BLaER1 (cell line): Measurements from ENCODE around the gene CACUL1.
"Not testable (repeated sequence)": the region's sequence is repeated elsewhere in the genome, so short reads cannot be mapped to it uniquely, and the experiment has no call there.

Experiments
- H3K27ac ChIP-seq: shearing (Covaris generic); formaldehyde crosslinking; 2 replicates; pipeline ENCODE4 v1.8.1; 2022
- H3K27me3 ChIP-seq: shearing (Covaris generic); formaldehyde crosslinking; 2 replicates; pipeline ENCODE4 v1.8.1; 2022
- H3K36me3 ChIP-seq: shearing (Covaris generic); formaldehyde crosslinking; 2 replicates; pipeline ENCODE4 v1.8.1; 2022
- H3K4me1 ChIP-seq: shearing (Covaris generic); formaldehyde crosslinking; 2 replicates; pipeline ENCODE4 v1.8.1; 2022
- H3K4me2 ChIP-seq: shearing (Covaris generic); formaldehyde crosslinking; 2 replicates; pipeline ENCODE4 v1.8.1; 2022
- H3K4me3 ChIP-seq: shearing (Covaris generic); formaldehyde crosslinking; 2 replicates; pipeline ENCODE4 v1.8.1; 2022
- H3K9ac ChIP-seq: shearing (Covaris generic); formaldehyde crosslinking; 2 replicates; pipeline ENCODE4 v1.8.1; 2022
- H3K9me3 ChIP-seq: shearing (Covaris generic); formaldehyde crosslinking; 2 replicates; pipeline ENCODE4 v1.8.1; 2022
- H4K20me1 ChIP-seq: shearing (Covaris generic); formaldehyde crosslinking; 2 replicates; pipeline ENCODE4 v1.8.1; 2022
- Cebpa-rat ChIP-seq: shearing (Covaris generic); IDR thresholded peaks from 2 replicates; pipeline ENCODE4 v1.8.1; 2022

Gene CACUL1

GRCh38 chr10:118754556-118755423, at the start of gene CACUL1:
TSS of gene CACUL1 (minus strand) at chr10:118754970. CDS start at chr10:118754762, 208 bp downstream.
- H3K9ac ChIP-seq, result peak within 1 kb of the TSS; percentile 87
- H3K36me3 ChIP-seq, result peaks cover 11% of the 10 kb centered on the region
- no peaks in the 10 kb centered on the region for H3K27me3 ChIP-seq
- H3K4me1 ChIP-seq, result peaks cover 36% of the 10 kb centered on the region
- H3K9me3 ChIP-seq, result no peaks in the 10 kb centered on the region
- H3K4me2 ChIP-seq, result peak within 1 kb of the TSS; percentile 97
- H3K27ac ChIP-seq, result peak within 1 kb of the TSS; percentile 90
- H4K20me1 ChIP-seq, result peaks cover 48% of the 10 kb centered on the region
- no peak for TF ChIP-seq Cebpa-rat
- H3K4me3 ChIP-seq, result peak within 1 kb of the TSS; percentile 88

GRCh38 chr10:118804262-118804773, 49.5 kb upstream of the CACUL1 start:
- Histone ChIP-seq H3K36me3 (no peaks in the 10 kb centered on the region), H4K20me1 (no peaks in the 10 kb centered on the region), H3K27ac (no peak overlapping the region), H3K9ac (no peak overlapping the region), H3K9me3 (no peaks in the 10 kb centered on the region), H3K4me1 (no peaks in the 10 kb centered on the region; the same call in 1 of the 2 replicates), H3K4me3 (no peak overlapping the region), H3K27me3 (no peaks in the 10 kb centered on the region), H3K4me2 (no peak overlapping the region)
- no peak for TF ChIP-seq Cebpa-rat

- H3K27ac ChIP-seq, result no peak overlapping the region
- no peaks in the 10 kb centered on the region for H3K36me3 ChIP-seq
Measured at GRCh38 chr10:118802126-118802793, 47.5 kb upstream of the CACUL1 start.

GRCh38 chr10:118800920-118801319, 46.1 kb upstream of the CACUL1 start:
- Histone ChIP-seq H3K27me3 (no peaks in the 10 kb centered on the region), H3K36me3 (no peaks in the 10 kb centered on the region), H3K9me3 (no peaks in the 10 kb centered on the region; the same call in 1 of the 2 replicates), H3K4me3 (no peak overlapping the region), H3K27ac (no peak overlapping the region), H3K4me2 (no peak overlapping the region), H3K9ac (no peak overlapping the region), H4K20me1 (no peaks in the 10 kb centered on the region), H3K4me1 (no peaks in the 10 kb centered on the region)
- no peak for TF ChIP-seq Cebpa-rat

More at GRCh38 chr10:118802126-118802793, 47.5 kb upstream of the CACUL1 start:
- no peaks in the 10 kb centered on the region for H3K9me3 ChIP-seq
- H3K4me2 ChIP-seq, result no peak overlapping the region
- no peaks in the 10 kb centered on the region for H4K20me1 ChIP-seq
- H3K27me3 ChIP-seq, result no peaks in the 10 kb centered on the region
- no peak overlapping the region for H3K4me3 ChIP-seq
- H3K4me1 ChIP-seq, result no peaks in the 10 kb centered on the region
- no peak for TF ChIP-seq Cebpa-rat
- no peak overlapping the region for H3K9ac ChIP-seq

GRCh38 chr10:118799777-118800176, 45.0 kb upstream of the CACUL1 start:
- Histone ChIP-seq H3K27me3 (no peaks in the 10 kb centered on the region), H3K4me3 (no peak overlapping the region), H4K20me1 (no peaks in the 10 kb centered on the region), H3K27ac (no peak overlapping the region), H3K9me3 (peaks cover 4% of the 10 kb centered on the region), H3K9ac (no peak overlapping the region), H3K4me2 (no peak overlapping the region), H3K36me3 (no peaks in the 10 kb centered on the region), H3K4me1 (no peaks in the 10 kb centered on the region)
- TF ChIP-seq Cebpa-rat, result no peak

GRCh38 chr10:118798231-118798662, 43.5 kb upstream of the CACUL1 start:
- no peak overlapping the region for H3K27ac ChIP-seq
- no peak overlapping the region for H3K9ac ChIP-seq
- H3K4me1 ChIP-seq, result no peaks in the 10 kb centered on the region
- no peak overlapping the region for H3K4me3 ChIP-seq
- no peaks in the 10 kb centered on the region for H3K36me3 ChIP-seq
- no peaks in the 10 kb centered on the region for H3K27me3 ChIP-seq
- H3K9me3 ChIP-seq, result peaks cover 5% of the 10 kb centered on the region
- TF ChIP-seq Cebpa-rat, result no peak
- no peaks in the 10 kb centered on the region for H4K20me1 ChIP-seq
- H3K4me2 ChIP-seq, result no peak overlapping the region

- H3K4me2 ChIP-seq, H3K4me1 ChIP-seq, H4K20me1 ChIP-seq, H3K27me3 ChIP-seq, H3K27ac ChIP-seq, H3K4me3 ChIP-seq, H3K9me3 ChIP-seq, H3K36me3 ChIP-seq, H3K9ac ChIP-seq: not testable (repeated sequence)
Measured at GRCh38 chr10:118794971-118795370, 40.2 kb upstream of the CACUL1 start.

- Histone ChIP-seq H3K27ac (no peak overlapping the region), H3K9ac (no peak overlapping the region), H3K36me3 (no peaks in the 10 kb centered on the region), H3K4me2 (no peak overlapping the region), H4K20me1 (no peaks in the 10 kb centered on the region), H3K27me3 (no peaks in the 10 kb centered on the region), H3K4me1 (peaks cover 8% of the 10 kb centered on the region; the same call in 1 of the 2 replicates), H3K4me3 (no peak overlapping the region), H3K9me3 (peaks cover 5% of the 10 kb centered on the region)
- TF ChIP-seq Cebpa-rat, result no peak
Measured at GRCh38 chr10:118793545-118793944, 38.8 kb upstream of the CACUL1 start.

GRCh38 chr10:118792526-118792925, 37.8 kb upstream of the CACUL1 start:
- no peak for TF ChIP-seq Cebpa-rat
- H4K20me1 ChIP-seq, result no peaks in the 10 kb centered on the region
- H3K9me3 ChIP-seq, result peaks cover 5% of the 10 kb centered on the region
- H3K9ac ChIP-seq, result no peak overlapping the region
- no peak overlapping the region for H3K27ac ChIP-seq
- H3K4me3 ChIP-seq, result no peak overlapping the region
- H3K4me1 ChIP-seq, result peaks cover 8% of the 10 kb centered on the region; the same call in 1 of the 2 replicates
- H3K4me2 ChIP-seq, result no peak overlapping the region
- no peaks in the 10 kb centered on the region for H3K27me3 ChIP-seq
- no peaks in the 10 kb centered on the region for H3K36me3 ChIP-seq

- H3K9me3 ChIP-seq, result peaks cover 5% of the 10 kb centered on the region
Measured at GRCh38 chr10:118790058-118790457, 35.3 kb upstream of the CACUL1 start.

More at GRCh38 chr10:118790058-118790457, 35.3 kb upstream of the CACUL1 start:
- TF ChIP-seq Cebpa-rat, result no peak
- Histone ChIP-seq H3K27ac (no peak overlapping the region), H3K4me2 (no peak overlapping the region), H3K9ac (no peak overlapping the region), H3K27me3 (no peaks in the 10 kb centered on the region), H3K36me3 (no peaks in the 10 kb centered on the region), H4K20me1 (no peaks in the 10 kb centered on the region), H3K4me3 (no peak overlapping the region), H3K4me1 (peaks cover 8% of the 10 kb centered on the region; the same call in 1 of the 2 replicates)
